T-helper 2 cell treated with Interferon-gamma antibody and Interleukin-4, amounts not matched to agents 5 μg/mL and 100 μg/mL, for 36 hours (primary cell): ENCODE data around the gene SLC10A7.

ENCODE experiments used
- DNase-seq: peaks from one replicate; pipeline ENCODE4 v3.0.0; 2021; ENCODE audit warnings: low spot score
- H3K27ac Mint-ChIP-seq: one replicate; pipeline ENCODE4 v1.8.0; 2021; ENCODE audit warnings: mild to moderate bottlenecking, mixed read lengths
- H3K27me3 Mint-ChIP-seq: one replicate; pipeline ENCODE4 v1.8.0; 2021; ENCODE audit warnings: low read depth, mixed read lengths
- H3K36me3 Mint-ChIP-seq: one replicate; pipeline ENCODE4 v1.8.0; 2021; ENCODE audit warnings: low read depth, mixed read lengths
- H3K4me1 Mint-ChIP-seq: one replicate; pipeline ENCODE4 v1.8.0; 2021; ENCODE audit warnings: low read depth, mixed read lengths
- H3K4me3 Mint-ChIP-seq: one replicate; pipeline ENCODE4 v1.8.0; 2022; ENCODE audit warnings: mild to moderate bottlenecking, moderate library complexity, mixed read lengths
- H3K9me3 Mint-ChIP-seq: one replicate; pipeline ENCODE4 v1.8.0; 2021; ENCODE audit warnings: mixed read lengths

SLC10A7 gene

GRCh38 chr4:146229406-146229805, 292.3 kb downstream of the SLC10A7 start:
- Mint-ChIP-seq H3K9me3 (no peaks in the 10 kb centered on the region), H3K27ac (no peak overlapping the region), H3K4me1 (no peaks in the 10 kb centered on the region), H3K36me3 (no peaks in the 10 kb centered on the region), H3K27me3 (no peaks in the 10 kb centered on the region), H3K4me3 (no peak overlapping the region)
- DNase-seq, result no peak

- Mint-ChIP-seq H3K9me3 (no peaks in the 10 kb centered on the region), H3K27ac (no peak overlapping the region), H3K27me3 (no peaks in the 10 kb centered on the region), H3K36me3 (no peaks in the 10 kb centered on the region), H3K4me1 (no peaks in the 10 kb centered on the region), H3K4me3 (no peak overlapping the region)
- no peak for DNase-seq
These were observed 297.3 kb downstream of the SLC10A7 start for GRCh38 chr4:146224326-146224966.

- Mint-ChIP-seq H3K27me3 (no peaks in the 10 kb centered on the region), H3K4me1 (no peaks in the 10 kb centered on the region), H3K27ac (no peak overlapping the region), H3K36me3 (no peaks in the 10 kb centered on the region), H3K9me3 (no peaks in the 10 kb centered on the region), H3K4me3 (no peak overlapping the region)
- DNase-seq, result no peak
These were observed 299.4 kb downstream of the SLC10A7 start for GRCh38 chr4:146222313-146222712.

GRCh38 chr4:146214238-146214637, 307.5 kb downstream of the SLC10A7 start, which contains the start of gene REELD1:
Gene REELD1 (plus strand): TSS chr4:146214538. CDS start chr4:146216953, 2,415 bp downstream.
- Mint-ChIP-seq H3K4me3 (no peak within 1 kb of the TSS), H3K9me3 (no peaks in the 10 kb centered on the region), H3K27ac (no peak within 1 kb of the TSS)

GRCh38 chr4:146212781-146213180, 309.0 kb downstream of the SLC10A7 start:
- H3K27ac Mint-ChIP-seq, result no peak overlapping the region
- no peaks in the 10 kb centered on the region for H3K4me1 Mint-ChIP-seq
- peaks cover 5% of the 10 kb centered on the region for H3K27me3 Mint-ChIP-seq
- H3K9me3 Mint-ChIP-seq, result no peaks in the 10 kb centered on the region
- no peak for DNase-seq
- no peaks in the 10 kb centered on the region for H3K36me3 Mint-ChIP-seq
- H3K4me3 Mint-ChIP-seq, result no peak overlapping the region

More at GRCh38 chr4:146214238-146214637, 307.5 kb downstream of the SLC10A7 start, which contains the start of gene REELD1:
- DNase-seq, result no peak
- no peaks in the 10 kb centered on the region for H3K36me3 Mint-ChIP-seq
- no peaks in the 10 kb centered on the region for H3K4me1 Mint-ChIP-seq
- peaks cover 5% of the 10 kb centered on the region for H3K27me3 Mint-ChIP-seq

- Mint-ChIP-seq H3K27me3 (peaks cover 9% of the 10 kb centered on the region), H3K9me3 (no peaks in the 10 kb centered on the region), H3K4me1 (no peaks in the 10 kb centered on the region), H3K27ac (no peak overlapping the region), H3K4me3 (no peak overlapping the region), H3K36me3 (no peaks in the 10 kb centered on the region)
- DNase-seq, result no peak
These were observed 310.3 kb downstream of the SLC10A7 start for GRCh38 chr4:146211440-146211839.

- no peaks in the 10 kb centered on the region for H3K9me3 Mint-ChIP-seq
These were observed 310.9 kb downstream of the SLC10A7 start for GRCh38 chr4:146210890-146211289.

GRCh38 chr4:146207410-146207809, 314.3 kb downstream of the SLC10A7 start:
- peaks cover 2% of the 10 kb centered on the region for H3K4me1 Mint-ChIP-seq

More at GRCh38 chr4:146210890-146211289, 310.9 kb downstream of the SLC10A7 start:
- no peaks in the 10 kb centered on the region for H3K36me3 Mint-ChIP-seq
- no peak overlapping the region for H3K4me3 Mint-ChIP-seq
- no peaks in the 10 kb centered on the region for H3K4me1 Mint-ChIP-seq
- peaks cover 9% of the 10 kb centered on the region for H3K27me3 Mint-ChIP-seq
- DNase-seq, result no peak
- no peak overlapping the region for H3K27ac Mint-ChIP-seq

More at GRCh38 chr4:146207410-146207809, 314.3 kb downstream of the SLC10A7 start:
- Mint-ChIP-seq H3K4me3 (no peak overlapping the region), H3K9me3 (no peaks in the 10 kb centered on the region), H3K36me3 (no peaks in the 10 kb centered on the region), H3K27ac (no peak overlapping the region), H3K27me3 (peaks cover 6% of the 10 kb centered on the region)
- no peak for DNase-seq
